HG03196 (cell line): ENCODE measurements around the gene HNRNPA2B1.
"Not testable (repeated sequence)": the region's sequence is repeated elsewhere in the genome, so short reads cannot be mapped to it uniquely, and the experiment has no call there.

ENCODE experiments used
- ATAC-seq: cut with Tn5 transposase; IDR thresholded peaks from one replicate; pipeline ENCODE4 v1.9.1; 2021; ENCODE audit not compliant: unreplicated experiment

Gene HNRNPA2B1

GRCh38 chr7:26198133-26198780 lies 2.3 kb downstream of the HNRNPA2B1 start:
- ATAC-seq: no peak

DNA sequence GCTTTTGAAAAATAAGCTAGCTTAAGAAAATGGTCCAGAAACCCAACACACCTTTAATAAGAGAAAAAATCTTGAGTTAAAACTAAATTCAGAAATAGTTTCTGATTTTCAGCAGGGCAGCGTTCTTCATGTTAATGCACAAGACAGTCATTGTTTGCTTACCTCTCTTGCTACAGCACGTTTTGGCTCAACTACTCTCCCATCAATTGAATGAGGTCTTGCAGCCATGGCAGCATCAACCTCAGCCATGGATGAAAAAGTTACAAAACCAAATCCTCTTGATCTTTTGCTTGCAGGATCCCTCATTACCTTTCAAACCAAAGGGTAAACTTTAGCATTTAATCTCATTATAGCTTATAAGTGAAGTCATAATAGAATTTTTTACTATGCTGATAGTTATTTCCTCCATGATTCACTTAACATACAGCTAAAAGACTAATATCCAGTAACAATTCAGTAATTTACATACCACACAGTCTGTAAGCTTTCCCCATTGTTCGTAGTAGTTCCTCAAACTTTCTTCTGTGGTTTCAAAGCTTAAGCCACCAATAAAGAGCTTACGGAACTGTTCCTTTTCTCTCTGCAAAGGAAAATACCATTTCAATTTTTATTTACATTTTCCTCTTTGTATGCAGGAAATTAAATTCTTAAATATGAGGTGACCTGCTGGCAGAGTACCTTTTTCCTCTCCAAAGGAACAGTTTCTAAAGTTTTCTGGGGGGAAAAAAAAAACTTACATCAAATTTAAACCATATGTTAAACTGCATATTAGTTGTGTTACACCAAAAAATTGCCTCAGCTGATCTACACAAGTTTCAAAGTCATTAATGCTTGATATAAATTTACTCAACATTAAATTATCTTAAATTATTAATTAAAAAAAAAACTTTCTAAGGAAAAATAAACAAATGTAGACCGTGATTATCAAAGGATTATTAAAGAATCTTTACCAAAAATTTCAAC lies 3.1 kb downstream of the HNRNPA2B1 start:
- ATAC-seq: no peak

DNA sequence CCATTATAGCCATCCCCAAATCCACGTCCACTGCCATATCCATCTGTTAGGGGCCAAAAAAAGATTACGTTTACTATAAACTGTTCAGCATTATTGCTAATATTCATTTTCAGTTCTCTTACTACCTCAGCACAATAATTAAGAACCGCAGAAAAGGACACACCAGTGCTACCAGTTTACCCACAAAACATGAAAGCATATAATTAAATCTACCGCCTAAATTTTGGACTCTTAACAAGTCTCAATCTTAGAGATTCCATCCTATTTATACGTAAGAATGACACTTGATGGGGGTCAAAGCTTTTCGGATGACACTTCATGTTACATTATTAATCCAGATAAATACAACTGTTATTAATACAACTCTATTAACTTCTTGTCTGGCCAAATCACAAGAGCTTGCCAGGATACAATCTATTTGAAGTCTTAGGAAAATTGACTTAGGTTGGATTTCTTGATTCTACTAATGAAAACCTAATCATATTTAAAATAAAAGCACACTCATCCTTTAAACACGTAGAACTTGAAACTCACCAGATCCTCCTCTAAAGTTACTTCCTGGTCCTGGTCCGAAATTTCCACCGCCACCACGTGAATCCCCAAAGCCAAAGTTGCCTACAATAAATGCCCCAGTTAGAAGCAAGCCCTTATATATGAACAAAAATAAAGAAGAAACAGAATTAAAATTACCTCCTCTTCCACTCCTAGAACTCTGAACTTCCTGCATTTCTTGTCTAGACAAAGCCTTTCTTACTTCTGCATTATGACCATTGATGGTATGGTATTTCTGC lies 4.5 kb downstream of the HNRNPA2B1 start:
- no peak for ATAC-seq

DNA sequence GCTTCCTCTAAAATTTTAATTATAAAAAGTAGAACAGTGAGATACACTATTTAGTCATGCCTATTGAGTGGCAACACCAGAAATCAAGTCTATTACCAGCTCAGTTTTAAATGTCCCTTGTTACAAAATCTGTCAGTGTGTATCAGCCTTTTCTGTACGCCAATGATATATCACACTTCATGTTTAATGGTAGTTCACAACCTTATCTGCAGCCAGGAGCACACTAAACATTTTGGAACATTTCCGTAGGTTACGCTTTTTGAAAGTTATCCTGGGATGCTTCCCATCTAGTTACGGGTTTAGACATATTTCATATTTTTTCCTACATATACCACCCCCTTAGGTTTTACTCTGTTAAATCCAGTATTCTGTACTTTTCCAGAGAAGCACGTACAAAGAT lies 5.4 kb downstream of the HNRNPA2B1 start:
- ATAC-seq: no peak

DNA sequence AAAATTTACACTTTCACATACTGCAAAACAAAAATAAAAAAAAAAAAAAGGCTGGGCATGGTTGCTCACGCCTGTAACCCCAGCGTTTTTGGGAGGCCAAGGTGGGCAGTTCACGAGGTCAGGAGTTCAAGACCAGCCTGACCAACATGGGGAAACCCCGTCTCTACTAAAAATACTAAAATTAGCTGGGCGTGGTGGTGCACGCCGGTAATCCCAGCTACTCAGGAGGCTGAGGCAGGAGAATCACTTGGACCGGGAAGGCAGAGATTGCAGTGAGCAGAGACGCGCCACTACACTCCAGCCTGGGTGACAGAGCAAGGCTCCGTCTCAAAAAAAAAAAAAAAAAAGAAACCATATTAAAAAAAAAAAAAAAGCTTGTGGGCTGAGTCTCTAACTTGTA lies 5.8 kb downstream of the HNRNPA2B1 start:
- ATAC-seq: not testable (repeated sequence)

GRCh38 chr7:26193432-26194207 lies 6.9 kb downstream of the HNRNPA2B1 start:
- no peak for ATAC-seq

DNA sequence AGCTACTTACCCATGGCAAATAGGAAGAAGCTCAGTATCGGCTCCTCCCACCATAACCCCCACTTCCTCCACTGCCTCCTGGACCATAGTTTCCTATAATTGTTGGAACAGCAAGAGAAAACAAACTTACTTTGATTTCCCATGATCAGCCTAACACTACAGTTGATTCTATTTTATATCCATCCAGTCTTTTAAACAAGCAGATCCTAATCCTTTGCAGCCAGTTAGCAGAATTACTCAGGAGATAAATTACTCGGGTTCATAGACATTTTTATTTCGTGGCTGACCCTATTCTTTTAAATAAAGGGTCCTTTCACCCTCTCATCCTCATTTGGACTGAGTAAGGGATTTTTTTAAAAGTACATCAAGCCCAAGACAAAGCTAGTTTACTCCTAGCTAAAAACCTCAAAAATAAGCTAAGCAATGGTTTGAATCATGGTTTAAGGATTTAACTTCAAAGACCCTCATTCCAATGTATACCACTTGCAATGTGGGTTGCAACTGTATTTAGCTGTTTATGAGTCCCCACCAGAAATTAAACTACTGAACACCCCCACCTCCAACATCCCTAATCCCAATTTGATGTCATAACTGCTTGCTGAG lies 8.0 kb downstream of the HNRNPA2B1 start:
- no peak for ATAC-seq

DNA sequence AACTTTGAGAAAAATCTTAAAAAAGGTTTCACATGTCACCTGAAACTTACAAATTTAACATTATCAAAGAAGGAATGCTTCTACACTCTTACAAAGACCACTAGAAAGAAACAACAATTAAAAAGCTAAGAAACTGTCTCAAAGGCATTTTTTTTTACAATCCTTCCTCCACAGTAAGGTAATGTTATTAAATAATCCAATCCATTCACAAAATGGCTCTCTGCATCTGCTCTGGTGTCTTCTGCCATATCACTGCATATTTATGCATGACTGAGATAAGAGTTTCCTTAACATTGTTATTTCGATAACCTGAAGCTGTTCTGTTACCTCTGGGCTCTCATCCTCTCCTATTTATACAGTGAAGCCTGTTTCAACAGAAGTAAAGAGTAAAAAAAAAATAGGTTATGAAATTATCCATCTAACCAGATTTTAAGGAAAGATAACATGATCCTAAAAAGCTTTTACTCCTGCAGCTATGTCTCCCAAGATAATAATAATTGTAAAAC lies 8.5 kb downstream of the HNRNPA2B1 start:
- ATAC-seq: no peak

- ATAC-seq: no peak
These were observed 9.1 kb downstream of the HNRNPA2B1 start for GRCh38 chr7:26191233-26191973.

GRCh38 chr7:26190417-26190869 lies 10.1 kb downstream of the HNRNPA2B1 start:
- no peak for ATAC-seq

- no peak for ATAC-seq
These were observed 10.8 kb downstream of the HNRNPA2B1 start for GRCh38 chr7:26189697-26190096.

DNA sequence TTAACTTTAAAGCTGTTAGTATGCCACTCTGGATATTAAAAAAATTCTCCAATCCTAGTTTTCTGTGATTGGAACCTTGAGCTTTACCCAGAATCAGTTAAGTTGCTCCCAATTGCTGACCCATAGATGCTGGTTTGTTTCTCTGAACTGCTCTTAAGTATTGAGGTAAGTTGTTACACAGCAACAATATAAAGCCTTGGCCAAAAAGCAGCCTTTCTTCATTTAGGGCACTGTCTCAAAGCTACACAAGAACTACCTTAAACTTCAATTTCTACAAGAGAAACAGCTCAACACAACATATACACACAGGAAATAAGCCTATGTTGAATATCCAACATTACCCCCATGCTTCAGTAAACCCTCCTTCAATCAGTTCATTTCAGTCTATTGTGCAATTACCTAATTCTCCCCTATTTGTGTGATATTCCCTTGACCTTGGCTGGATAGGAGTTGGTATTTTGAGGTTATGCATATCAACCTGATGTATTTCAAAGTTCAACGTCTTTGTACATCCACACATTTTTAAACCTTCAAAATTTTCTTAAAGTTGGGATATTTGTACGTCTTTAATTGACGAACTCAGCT lies 11.5 kb downstream of the HNRNPA2B1 start:
- ATAC-seq: no peak

DNA sequence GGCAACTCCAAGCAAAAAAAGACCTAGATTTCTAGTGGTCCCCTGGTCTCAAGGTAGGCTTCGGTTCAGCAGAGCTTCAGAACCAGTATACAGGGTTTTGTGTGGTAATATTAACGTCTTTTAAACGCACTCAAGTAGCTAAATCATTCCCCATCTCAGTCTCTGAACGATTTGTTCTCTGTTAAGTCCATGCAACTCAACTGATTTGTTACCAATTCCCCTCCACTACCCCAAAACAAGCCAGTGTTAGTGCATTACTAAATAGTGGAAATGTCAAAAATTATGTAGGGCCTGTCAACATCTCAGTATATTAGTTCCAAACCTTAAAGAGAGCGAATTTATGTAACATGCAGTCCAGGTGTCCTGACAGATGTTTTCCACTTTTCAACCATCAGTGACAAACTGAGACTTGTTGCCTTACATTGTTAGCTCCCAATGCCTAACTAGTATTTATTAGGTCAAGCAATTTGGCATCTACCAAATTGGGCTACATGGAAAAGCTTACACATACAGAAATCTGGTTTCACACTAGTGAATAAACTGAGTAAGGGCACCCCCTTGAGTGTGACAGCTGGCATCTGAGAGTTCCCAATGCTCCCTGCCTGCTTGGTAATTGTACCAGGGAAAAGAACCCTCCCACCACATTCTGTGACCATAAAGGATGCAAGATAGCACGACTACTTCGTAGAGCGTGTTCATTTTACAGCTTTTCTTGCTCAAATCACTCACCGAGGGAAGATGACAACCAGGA lies 12.2 kb downstream of the HNRNPA2B1 start:
- no peak for ATAC-seq

DNA sequence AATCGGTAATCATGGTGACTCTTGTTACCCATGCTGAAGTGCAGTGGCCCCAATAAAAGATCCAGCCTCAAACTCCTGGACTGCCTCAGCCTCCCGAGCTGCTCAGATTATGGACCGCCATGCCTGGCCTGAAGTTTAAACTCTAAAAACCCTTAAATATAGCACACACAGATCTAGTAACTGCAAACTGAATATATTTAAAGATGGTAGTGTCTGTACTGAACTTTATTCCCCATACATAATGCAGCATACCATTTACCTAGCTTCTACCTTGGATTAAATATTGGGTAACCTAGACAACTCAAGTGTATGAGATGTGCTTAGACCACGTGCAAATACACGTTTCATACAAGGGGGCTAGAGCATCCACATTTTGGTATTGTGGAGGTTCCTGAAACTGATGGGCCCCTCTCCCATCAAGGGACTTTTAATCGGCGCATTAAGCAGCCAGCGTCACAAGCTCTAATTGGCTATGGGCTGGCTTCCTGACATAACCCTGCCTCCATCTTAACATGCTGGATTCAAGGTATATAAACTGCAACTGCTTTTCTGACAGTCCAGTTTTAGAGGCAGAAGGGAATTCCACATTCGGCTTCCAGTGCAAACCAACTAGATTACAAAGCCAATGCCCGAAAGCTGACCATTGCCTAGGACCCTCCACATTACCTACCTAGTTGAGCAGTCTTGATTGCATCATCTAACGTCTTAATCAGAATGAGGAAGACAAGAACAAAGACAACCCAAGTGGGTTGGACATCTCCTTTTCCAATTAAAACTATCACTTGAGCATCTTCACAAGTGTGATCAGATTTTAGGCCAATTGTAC lies 13.0 kb downstream of the HNRNPA2B1 start:
- ATAC-seq: no peak

- ATAC-seq: no peak
These were observed 13.9 kb downstream of the HNRNPA2B1 start for GRCh38 chr7:26186364-26187311.

DNA sequence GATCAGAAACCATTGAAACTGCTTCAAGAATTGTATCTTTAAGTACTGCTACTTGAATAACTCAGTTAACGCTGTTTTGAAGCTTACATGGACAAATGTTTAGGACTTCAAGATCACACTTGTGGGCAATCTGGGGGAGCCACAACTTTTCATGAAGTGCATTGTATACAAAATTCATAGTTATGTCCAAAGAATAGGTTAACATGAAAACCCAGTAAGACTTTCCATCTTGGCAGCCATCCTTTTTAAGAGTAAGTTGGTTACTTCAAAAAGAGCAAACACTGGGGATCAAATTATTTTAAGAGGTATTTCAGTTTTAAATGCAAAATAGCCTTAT lies 14.7 kb downstream of the HNRNPA2B1 start:
- ATAC-seq: no peak
